GM12878 (cell line): Measurements from ENCODE around the gene CA10. TPM values are rescaled to one million over a fixed set of nuclear protein-coding genes. Genes with fewer than 3 reads are reported as not detected.

Experiments
- ATAC-seq: fragments of 200-7000 bp; cut with Tn5 transposase; 3 replicates; pipeline ENCODE4 v1.9.1; 2020; ENCODE audit warnings: mild to moderate bottlenecking, moderate library complexity
- BruUV-seq: library from RNA; stranded (reverse); fragments of 400-500 nt; replicated peaks from 2 replicates; lab custom pipeline; 2021; lab: Mats Ljungman, UMichigan
- CTCF ChIA-PET: fragments of 300-600 bp; sonication (Branson Sonifier 250); formaldehyde crosslinking; extraction: SDS; loops from one replicate; lab custom pipeline; 2021; ENCODE audit warnings: inconsistent platforms; lab: Yijun Ruan, JAX
- POLR2A ChIA-PET: fragments of 350-600 bp; formaldehyde crosslinking; extraction: SDS; loops from one replicate; lab custom pipeline; 2021; ENCODE audit warnings: inconsistent platforms; lab: Charles Lee
- RAD21 ChIA-PET: fragments of 300-600 bp; sonication (Branson Sonifier 250); formaldehyde crosslinking; loops from one replicate; lab custom pipeline; 2023; ENCODE audit warnings: antibody characterized with exemption; ENCODE audit not compliant: unreplicated experiment; lab: Charles Lee
- SMC1A ChIA-PET: fragments of 300-600 bp; sonication (Branson Sonifier 250); formaldehyde crosslinking; loops from one replicate; lab custom pipeline; 2023; ENCODE audit not compliant: unreplicated experiment, uncharacterized antibody; lab: Charles Lee
- DNase-seq: peaks from one replicate; pipeline ENCODE4 v3.0.0-alpha.2; 2011; ENCODE audit warnings: low read depth, low spot score
- FAIRE-seq: peaks from 3 replicates; lab custom pipeline; 2011; peaks lifted over from hg19 to GRCh38; lab: Jason Lieb, UNC
- H2AFZ ChIP-seq: 2 replicates; pipeline ENCODE4 v1.6.0; 2011; ENCODE audit warnings: low read depth, low read length, control low read depth; ENCODE audit not compliant: control insufficient read depth
- H3K27ac ChIP-seq: 2 replicates; pipeline ENCODE4 v1.5.1; 2011; ENCODE audit warnings: control low read depth; ENCODE audit not compliant: control insufficient read depth, insufficient read depth
- H3K27me3 ChIP-seq, 2 experiments: replicated peaks in 1 of 2; 2 replicates each; pipeline versions ENCODE4 v1.6.0 to v1.6.1; 2011; ENCODE audit warnings: low read length in 1 of 2; ENCODE audit not compliant: control insufficient read depth in 2 of 2, insufficient read depth in 2 of 2
- H3K36me3 ChIP-seq, 2 experiments: 2 replicates each; pipeline ENCODE4 v1.5.1; 2011; ENCODE audit warnings: low read length in 1 of 2; ENCODE audit not compliant: control insufficient read depth in 2 of 2, insufficient read depth in 2 of 2
- H3K4me1 ChIP-seq: 2 replicates; pipeline ENCODE4 v1.6.1; 2011; ENCODE audit warnings: mild to moderate bottlenecking, low read length, moderate library complexity, mixed read lengths; ENCODE audit not compliant: control insufficient read depth, insufficient read depth
- H3K4me2 ChIP-seq: 2 replicates; pipeline ENCODE4 v1.6.0; 2011; ENCODE audit warnings: control low read depth; ENCODE audit not compliant: control insufficient read depth, insufficient read depth
- H3K4me3 ChIP-seq: fragments of 200-600 bp; sonication (generic); 2 replicates; pipeline ENCODE4 v1.5.1; 2016
- H3K79me2 ChIP-seq: 2 replicates; pipeline ENCODE4 v1.6.0; 2011; ENCODE audit warnings: low read length; ENCODE audit not compliant: control insufficient read depth, insufficient read depth
- H3K9ac ChIP-seq: 2 replicates; pipeline ENCODE4 v1.8.0; 2011; ENCODE audit warnings: low read length, control low read depth, mixed read lengths; ENCODE audit not compliant: control insufficient read depth, insufficient read depth
- H3K9me3 ChIP-seq: replicated peaks from 3 replicates; pipeline ENCODE4 v1.5.1; 2011; ENCODE audit warnings: mild to moderate bottlenecking, low read length; ENCODE audit not compliant: control insufficient read depth, insufficient read depth
- H4K20me1 ChIP-seq: 2 replicates; pipeline ENCODE4 v1.6.0; 2011; ENCODE audit not compliant: control insufficient read depth, insufficient read depth
- CHD4 ChIP-seq: fragments of 200-600 bp; sonication (generic); IDR thresholded peaks from 2 replicates; pipeline ENCODE4 v1.6.1; 2016; ENCODE audit warnings: mild to moderate bottlenecking
- DPF2 ChIP-seq: fragments of 450-650 bp; IDR thresholded peaks from 2 replicates; pipeline ENCODE4 v1.6.1; 2017; ENCODE audit warnings: mild to moderate bottlenecking
- HDAC2 ChIP-seq: fragments of 200-600 bp; sonication (generic); IDR thresholded peaks from 2 replicates; pipeline ENCODE4 v1.6.1; 2017
- LARP7 ChIP-seq: fragments of 450-650 bp; IDR thresholded peaks from 2 replicates; pipeline ENCODE4 v1.6.1; 2017; ENCODE audit warnings: mild to moderate bottlenecking
- MYB ChIP-seq: fragments of 150-350 bp; IDR thresholded peaks from 2 replicates; pipeline ENCODE4 v1.6.1; 2014; ENCODE audit warnings: mild to moderate bottlenecking, low read depth, low read length, borderline replicate concordance
- MYC ChIP-seq: IDR thresholded peaks from 2 replicates; pipeline ENCODE4 v1.6.1; 2011; ENCODE audit warnings: mild to moderate bottlenecking, low read length, moderate library complexity, inconsistent platforms; ENCODE audit not compliant: insufficient read depth, insufficient replicate concordance, insufficient read length, severe bottlenecking
- NFYA ChIP-seq: IDR thresholded peaks from 2 replicates; pipeline ENCODE4 v1.6.1; 2011; ENCODE audit warnings: low read depth, mild to moderate bottlenecking, low read length, improper control_type of control experiment, borderline replicate concordance
- POLR2AphosphoS2 ChIP-seq: IDR thresholded peaks from 2 replicates; pipeline ENCODE4 v1.6.1; 2011; ENCODE audit warnings: low read depth, mild to moderate bottlenecking, low read length, improper control_type of control experiment, moderate library complexity
- SRF ChIP-seq, 2 experiments: IDR thresholded peaks; 2 replicates each; pipeline ENCODE4 v1.6.1; 2011; ENCODE audit warnings: low read depth in 2 of 2, low read length in 2 of 2, mild to moderate bottlenecking in 1 of 2, moderate library complexity in 1 of 2
- SUPT20H ChIP-seq: IDR thresholded peaks from 2 replicates; pipeline ENCODE4 v1.6.1; 2011; ENCODE audit warnings: low read depth, mild to moderate bottlenecking, low read length, moderate library complexity, borderline replicate concordance; ENCODE audit not compliant: control insufficient read depth
- ZBED1 ChIP-seq: IDR thresholded peaks from 2 replicates; pipeline ENCODE4 v1.6.1; 2016; ENCODE audit warnings: borderline replicate concordance
- ZNF622 ChIP-seq: fragments of 450-650 bp; IDR thresholded peaks from 2 replicates; pipeline ENCODE4 v1.6.1; 2017; ENCODE audit warnings: mild to moderate bottlenecking, inconsistent platforms
- WGBS: methylation state at CpG from one replicate; pipeline ENCODE4 v1.1.6; 2016; ENCODE audit warnings: low lambda C conversion rate; ENCODE audit not compliant: insufficient replicate concordance, insufficient coverage; ENCODE audit errors: missing lambda C conversion rate; 5-methylcytosine and 5-hydroxymethylcytosine counted together
- in situ Hi-C: fragments of 300-500 bp; cut with MboI; formaldehyde crosslinking; loops from 9 replicates; pipeline ENCODE4 v1.14.3; 2018; ENCODE audit warnings: mixed read lengths
- intact Hi-C: fragments of 100-400 bp; cut with micrococcal nuclease; formaldehyde crosslinking; loops from one replicate; pipeline ENCODE4 v1.14.2; 2022; ENCODE audit not compliant: unreplicated experiment
- polyA plus RNA-seq, 11 experiments: library from polyadenylated mRNA; depleted of rRNA in 4 of 11; unstranded in 6 of 11; stranded (reverse) in 5 of 11; fragments of >200 nt; fragmentation: Nextera tagmentation in 4 of 11; fragmentation: Illumina TruSeq in 1 of 11; extraction: Ambion mirVana in 4 of 11; extraction: Trizol in 1 of 11; gene quantifications; 1 replicate in 1 of 11; 2 replicates in 10 of 11; pipeline versions ENCODE4 v1.2.1 to v1.2.3, GENCODE V29; 2011 to 2016; ENCODE audit warnings: inconsistent platforms in 2 of 11, missing spikeins in 2 of 11, low read depth in 1 of 11
- total RNA-seq, 4 experiments: library from RNA; depleted of rRNA in 3 of 4; stranded (reverse); fragments of >200 nt in 3 of 4; fragmentation: Illumina TruSeq in 1 of 4; extraction: Trizol in 1 of 4; gene quantifications; 2 replicates each; pipeline versions ENCODE4 v1.2.1 to v1.2.3, GENCODE V29; 2013 to 2021
- TF ChIP-seq, protein P1 (sequence below): fragments of 450-650 bp; IDR thresholded peaks from 2 replicates; pipeline ENCODE4 v1.6.1; 2017; ENCODE audit warnings: borderline replicate concordance

CA10 gene
- total and polyA plus RNA-seq, 10 of the 15 experiments (the other 5 are each of a cell fraction or from before 2014, with no cell fraction given): not detected

DNA sequence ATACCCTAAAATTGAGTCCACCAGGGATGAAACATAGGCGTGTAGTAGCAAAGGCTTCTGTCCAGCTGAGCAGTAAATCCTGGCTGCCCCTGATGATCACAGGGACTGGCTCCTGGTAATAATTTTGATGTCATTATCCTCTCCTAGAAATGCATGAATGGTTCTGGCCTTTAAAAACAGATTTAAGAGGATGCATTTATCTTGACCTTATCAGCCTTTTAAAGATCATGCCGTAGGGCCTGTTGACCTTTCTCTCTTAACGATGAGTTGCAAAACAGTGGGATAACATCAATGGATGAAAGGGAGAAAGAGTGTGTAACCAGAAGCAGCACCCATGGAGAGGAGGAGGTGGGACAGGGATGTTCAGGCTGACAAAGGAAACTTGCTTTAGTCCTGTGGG, 128.5 kb downstream of the CA10 start:
- CTCF ChIA-PET: no interaction called here
- in situ Hi-C loops: no loop called here

DNA sequence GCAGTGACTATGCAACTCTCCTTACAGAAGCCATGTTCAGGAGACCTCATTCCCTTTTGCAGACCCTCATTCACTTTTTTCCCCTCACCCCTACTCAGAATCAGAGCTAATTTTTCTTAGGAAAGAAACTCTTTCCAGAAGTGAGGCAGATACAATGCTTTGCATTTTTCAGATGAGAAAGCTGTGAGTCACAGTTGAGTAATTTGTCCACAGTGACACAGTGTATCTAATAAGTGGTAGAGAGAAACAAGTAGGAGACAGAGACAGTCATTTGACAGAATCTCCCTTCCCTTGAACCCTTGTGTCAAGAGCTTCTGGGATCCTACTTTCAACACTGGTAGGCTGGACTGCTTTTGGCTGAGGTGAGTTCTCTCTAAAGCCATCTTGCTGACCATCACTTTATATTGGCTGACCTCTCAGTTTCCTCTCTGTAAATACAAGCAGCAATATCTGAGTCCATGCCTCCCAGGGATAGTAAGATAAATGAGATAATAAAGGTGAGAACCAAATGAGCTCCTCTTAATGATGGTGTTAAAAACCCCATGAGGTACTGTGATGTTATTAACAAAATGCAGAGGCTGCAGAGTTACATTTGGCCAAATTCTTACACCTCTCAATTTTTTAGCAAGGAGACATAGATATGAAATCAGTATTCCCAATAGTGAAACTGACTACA, 130.8 kb downstream of the CA10 start:
- no peak overlapping the region for H3K27ac ChIP-seq
- RAD21 ChIA-PET: no interaction called here
- H2AFZ ChIP-seq: no peak overlapping the region
- H3K4me3 ChIP-seq: no peak overlapping the region
- no peaks in the 10 kb centered on the region for H3K9me3 ChIP-seq
- TF ChIP-seq POLR2AphosphoS2 (no peak), ZNF622 (no peak), HDAC2 (no peak), ZBED1 (no peak)
- no peak for DNase-seq
- H3K27me3 ChIP-seq: no peaks in the 10 kb centered on the region
- FAIRE-seq: no peak
- in situ Hi-C loops (no loop called here), intact Hi-C loops (no loop called here)
- SMC1A ChIA-PET: no interaction called here
- H3K4me1 ChIP-seq: no peaks in the 10 kb centered on the region
- H3K9ac ChIP-seq: no peak overlapping the region
- BruUV-seq: no TSS peak
- CTCF ChIA-PET: no interaction called here
- no peaks in the 10 kb centered on the region for H3K79me2 ChIP-seq
- ATAC-seq: no peak
- no peaks in the 10 kb centered on the region for H3K36me3 ChIP-seq
- H3K4me2 ChIP-seq: no peak overlapping the region
- POLR2A ChIA-PET: no interaction called here
- H4K20me1 ChIP-seq: no peaks in the 10 kb centered on the region

More for the DNA sequence above, 128.5 kb downstream of the CA10 start:
- Histone ChIP-seq H3K4me2 (no peak overlapping the region), H3K79me2 (no peaks in the 10 kb centered on the region), H2AFZ (no peak overlapping the region), H3K27ac (no peak overlapping the region), H3K4me1 (no peaks in the 10 kb centered on the region), H3K27me3 (no peaks in the 10 kb centered on the region), H3K9ac (no peak overlapping the region), H3K36me3 (no peaks in the 10 kb centered on the region), H3K4me3 (no peak overlapping the region), H3K9me3 (no peaks in the 10 kb centered on the region), H4K20me1 (no peaks in the 10 kb centered on the region)
- RAD21 ChIA-PET: no interaction called here
- TF ChIP-seq MYB: no peak
- TF ChIP-seq MYC: no peak
- no peak for TF ChIP-seq NFYA
- no peak for TF ChIP-seq LARP7
- TF ChIP-seq DPF2: no peak
- TF ChIP-seq SRF (IDR thresholded peaks at IDR 0.05; ENCODE audit: low read depth in 2 of 2, low read length in 2 of 2): no peak
- TF ChIP-seq, protein P1, sequence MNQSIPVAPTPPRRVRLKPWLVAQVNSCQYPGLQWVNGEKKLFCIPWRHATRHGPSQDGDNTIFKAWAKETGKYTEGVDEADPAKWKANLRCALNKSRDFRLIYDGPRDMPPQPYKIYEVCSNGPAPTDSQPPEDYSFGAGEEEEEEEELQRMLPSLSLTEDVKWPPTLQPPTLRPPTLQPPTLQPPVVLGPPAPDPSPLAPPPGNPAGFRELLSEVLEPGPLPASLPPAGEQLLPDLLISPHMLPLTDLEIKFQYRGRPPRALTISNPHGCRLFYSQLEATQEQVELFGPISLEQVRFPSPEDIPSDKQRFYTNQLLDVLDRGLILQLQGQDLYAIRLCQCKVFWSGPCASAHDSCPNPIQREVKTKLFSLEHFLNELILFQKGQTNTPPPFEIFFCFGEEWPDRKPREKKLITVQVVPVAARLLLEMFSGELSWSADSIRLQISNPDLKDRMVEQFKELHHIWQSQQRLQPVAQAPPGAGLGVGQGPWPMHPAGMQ: no peak
- TF ChIP-seq CHD4: no peak
- TF ChIP-seq SUPT20H: no peak
- FAIRE-seq: no peak
- ATAC-seq: no peak
- SMC1A ChIA-PET: interaction anchor here (0.6 kb wide), 1 partner anchor 247 kb away, joined by 3 read pairs; no protein-coding TSS in a partner anchor
- WGBS: 1% methylated on average over 3 of the region's 3 CpGs
- no peak for DNase-seq
- POLR2A ChIA-PET: no interaction called here
- BruUV-seq: no TSS peak
- intact Hi-C loops: no loop called here
